ACC112 (cell line): Measurements from ENCODE around the gene JCHAIN.
A peak's percentile ranks its signal among the peaks of the same experiment; 100 is the strongest.
"Not testable (repeated sequence)": the region's sequence is repeated elsewhere in the genome, so short reads cannot be mapped to it uniquely, and the experiment has no call there.

Experiments used
- H2AFZ ChIP-seq: fragments of 200-600 bp; sonication (generic); one replicate; pipeline ENCODE4 v1.6.0; 2017; ENCODE audit warnings: antibody characterized with exemption, low read length; ENCODE audit not compliant: unreplicated experiment
- H3K27ac ChIP-seq: fragments of 200-600 bp; sonication (generic); 2 replicates; pipeline ENCODE4 v1.5.1; 2014; ENCODE audit warnings: low read depth, mild to moderate bottlenecking, antibody characterized with exemption, low read length, moderate library complexity
- H3K27me3 ChIP-seq: fragments of 200-600 bp; sonication (generic); 2 replicates; pipeline ENCODE4 v1.6.1; 2014; ENCODE audit warnings: mild to moderate bottlenecking, antibody characterized with exemption, low read length, moderate library complexity, mixed read lengths; ENCODE audit not compliant: insufficient read depth
- H3K36me3 ChIP-seq: fragments of 200-600 bp; sonication (generic); 2 replicates; pipeline ENCODE4 v1.6.1; 2016; ENCODE audit warnings: mild to moderate bottlenecking, antibody characterized with exemption, low read length, moderate library complexity, mixed read lengths; ENCODE audit not compliant: insufficient read depth
- H3K4me1 ChIP-seq: fragments of 200-600 bp; sonication (generic); one replicate; pipeline ENCODE4 v1.6.1; 2016; ENCODE audit warnings: low read length, mixed read lengths; ENCODE audit not compliant: insufficient read depth, unreplicated experiment, control insufficient read depth
- H3K4me3 ChIP-seq: fragments of 200-600 bp; sonication (generic); 2 replicates; pipeline ENCODE4 v1.5.1; 2014; ENCODE audit warnings: mild to moderate bottlenecking, low read depth, low read length
- H3K79me2 ChIP-seq: fragments of 200-600 bp; sonication (generic); one replicate; pipeline ENCODE4 v1.6.0; 2016; ENCODE audit warnings: low read length; ENCODE audit not compliant: control insufficient read depth, unreplicated experiment, insufficient read depth

The JCHAIN gene

DNA sequence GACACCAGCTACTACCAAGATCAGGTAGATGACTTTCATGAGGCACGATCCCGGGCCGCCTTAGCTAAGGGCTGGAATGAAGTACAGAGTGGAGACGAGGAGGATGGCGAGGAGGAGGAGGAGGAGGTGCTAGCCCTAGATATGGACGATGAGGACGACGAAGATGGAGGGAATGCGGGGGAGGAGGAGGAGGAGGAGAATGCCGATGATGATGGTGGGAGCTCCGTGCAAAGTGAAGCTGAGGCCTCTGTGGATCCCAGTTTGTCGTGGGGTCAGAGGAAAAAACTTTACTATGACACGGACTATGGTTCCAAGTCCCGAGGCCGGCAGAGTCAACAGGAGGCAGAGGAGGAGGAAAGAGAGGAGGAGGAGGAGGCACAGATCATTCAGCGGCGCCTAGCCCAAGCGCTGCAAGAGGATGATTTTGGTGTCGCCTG is 22.5 kb upstream of the JCHAIN start:
- H3K27me3 ChIP-seq: no peaks in the 10 kb centered on the region
- H3K27ac ChIP-seq: peak overlapping the region; percentile 85
- H3K4me1 ChIP-seq: peaks cover 17% of the 10 kb centered on the region
- peak overlapping the region; percentile 94 for H3K4me3 ChIP-seq
- H2AFZ ChIP-seq: peak overlapping the region; percentile 80
- H3K79me2 ChIP-seq: peaks cover 33% of the 10 kb centered on the region
- peaks cover 4% of the 10 kb centered on the region; the same call in 1 of the 2 replicates for H3K36me3 ChIP-seq

DNA sequence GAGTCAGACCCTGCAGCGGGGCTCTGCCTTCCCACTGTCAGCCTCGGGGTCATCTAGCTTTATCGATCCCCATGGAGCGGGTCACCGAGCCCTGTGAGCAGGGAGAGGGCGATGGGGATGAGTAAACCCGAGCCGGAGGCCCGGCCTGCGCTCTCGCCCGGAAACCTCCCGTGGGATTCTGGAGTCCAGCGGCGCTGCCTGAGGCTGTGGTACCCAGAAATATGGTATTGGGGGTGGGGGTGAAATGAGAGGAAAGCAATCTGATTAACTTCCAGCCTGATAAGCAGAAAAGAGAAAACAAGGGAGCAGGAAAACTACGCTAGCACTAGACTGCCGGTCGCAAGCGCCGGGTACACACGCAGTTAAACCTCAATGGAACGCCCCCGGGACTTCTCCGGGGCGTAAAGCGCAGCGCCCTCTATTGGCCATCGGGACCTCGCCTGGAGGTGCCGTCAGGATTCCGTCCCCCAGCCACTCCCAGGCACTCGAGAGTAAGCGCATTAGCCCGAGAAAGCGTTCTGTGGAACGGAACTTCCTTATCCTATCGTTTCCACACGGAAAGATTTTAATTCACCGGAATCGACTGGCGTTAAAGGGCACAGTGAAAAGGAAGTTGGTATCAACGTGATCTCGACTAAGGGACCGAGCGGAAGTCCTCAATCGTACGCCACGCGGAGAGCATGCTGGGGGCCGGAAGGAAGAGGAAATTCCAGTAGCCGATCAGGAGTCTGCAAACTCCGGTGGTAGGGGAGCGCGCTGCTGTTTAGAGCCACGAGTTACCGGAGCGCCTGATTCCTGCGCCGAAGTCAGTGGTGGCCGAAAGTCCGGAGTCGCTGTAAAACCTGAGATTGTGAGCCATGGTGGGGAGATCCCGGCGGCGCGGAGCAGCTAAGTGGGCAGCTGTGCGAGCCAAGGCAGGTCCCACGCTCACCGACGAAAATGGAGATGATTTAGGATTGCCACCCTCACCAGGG is 21.8 kb upstream of the JCHAIN start, which contains the start of gene UTP3:
Gene UTP3, plus strand, starts transcription at position 712 of the 974 bp plus-strand sequence. Its CDS starts 146 bp downstream, at position 858.
- peaks cover 33% of the 10 kb centered on the region for H3K79me2 ChIP-seq
- H3K27ac ChIP-seq: peak within 1 kb of the TSS; percentile 85
- peaks cover 17% of the 10 kb centered on the region for H3K4me1 ChIP-seq
- peak within 1 kb of the TSS; percentile 94 for H3K4me3 ChIP-seq
- H3K36me3 ChIP-seq: peaks cover 4% of the 10 kb centered on the region; the same call in 1 of the 2 replicates
- H2AFZ ChIP-seq: peak within 1 kb of the TSS; percentile 98
- no peaks in the 10 kb centered on the region for H3K27me3 ChIP-seq

DNA sequence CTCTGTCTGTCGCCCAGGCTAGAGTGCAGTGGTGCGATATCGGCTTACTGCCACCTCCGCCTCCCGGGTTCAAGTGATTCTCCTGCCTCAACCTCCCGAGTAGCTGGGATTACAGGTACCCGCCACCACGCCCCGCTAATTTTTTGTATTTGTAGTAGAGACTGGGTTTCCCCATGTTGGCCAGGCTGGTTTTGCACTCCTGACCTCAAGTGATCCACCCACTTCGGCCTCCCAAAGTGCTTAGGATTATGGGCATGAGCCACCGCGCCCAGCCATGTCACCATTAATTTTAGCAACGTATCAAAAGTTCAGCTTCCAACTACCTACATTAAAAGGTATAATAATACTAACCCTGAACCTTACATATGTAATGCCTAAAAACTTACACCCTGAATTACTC is 21.1 kb upstream of the JCHAIN start:
- H3K79me2 ChIP-seq: peaks cover 33% of the 10 kb centered on the region
- H3K27ac ChIP-seq: peak overlapping the region; percentile 85
- H3K4me1 ChIP-seq: peaks cover 17% of the 10 kb centered on the region
- H3K27me3 ChIP-seq: no peaks in the 10 kb centered on the region
- peaks cover 4% of the 10 kb centered on the region; the same call in 1 of the 2 replicates for H3K36me3 ChIP-seq
- peak overlapping the region; percentile 98 for H2AFZ ChIP-seq
- peak overlapping the region; percentile 94 for H3K4me3 ChIP-seq

GRCh38 chr4:70682142-70682541 is 15.8 kb upstream of the JCHAIN start:
- not testable (repeated sequence) for H2AFZ ChIP-seq, H3K79me2 ChIP-seq, H3K4me1 ChIP-seq, H3K36me3 ChIP-seq, H3K27ac ChIP-seq, H3K4me3 ChIP-seq, H3K27me3 ChIP-seq

DNA sequence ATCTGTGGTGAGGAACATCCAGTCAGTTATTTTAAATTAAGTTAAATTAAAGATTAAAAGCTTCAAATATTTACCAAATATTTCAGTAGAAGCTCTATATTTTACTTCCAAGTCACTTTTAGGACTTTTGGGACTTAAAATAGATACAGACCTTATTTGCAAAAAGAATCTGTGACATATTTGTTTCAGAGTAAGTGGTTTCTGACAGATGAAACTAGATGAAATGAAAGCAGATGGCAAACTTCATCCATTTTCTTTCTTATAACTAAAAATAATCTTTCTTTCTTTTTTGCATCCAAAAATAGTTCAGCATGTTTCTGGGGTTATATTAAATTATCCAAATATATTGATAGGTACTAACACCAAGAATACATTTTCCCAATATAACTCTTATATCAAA is 15.4 kb upstream of the JCHAIN start:
- no peaks in the 10 kb centered on the region for H3K36me3 ChIP-seq
- no peak overlapping the region for H3K27ac ChIP-seq
- H3K4me3 ChIP-seq: no peak overlapping the region
- H3K27me3 ChIP-seq: no peaks in the 10 kb centered on the region
- no peaks in the 10 kb centered on the region for H3K79me2 ChIP-seq
- no peaks in the 10 kb centered on the region for H3K4me1 ChIP-seq
- no peak overlapping the region for H2AFZ ChIP-seq

GRCh38 chr4:70680934-70681333 is 14.6 kb upstream of the JCHAIN start:
- Histone ChIP-seq H3K4me3 (no peak overlapping the region), H3K27ac (no peak overlapping the region), H3K36me3 (no peaks in the 10 kb centered on the region), H3K27me3 (no peaks in the 10 kb centered on the region), H2AFZ (no peak overlapping the region), H3K79me2 (no peaks in the 10 kb centered on the region), H3K4me1 (no peaks in the 10 kb centered on the region)

DNA sequence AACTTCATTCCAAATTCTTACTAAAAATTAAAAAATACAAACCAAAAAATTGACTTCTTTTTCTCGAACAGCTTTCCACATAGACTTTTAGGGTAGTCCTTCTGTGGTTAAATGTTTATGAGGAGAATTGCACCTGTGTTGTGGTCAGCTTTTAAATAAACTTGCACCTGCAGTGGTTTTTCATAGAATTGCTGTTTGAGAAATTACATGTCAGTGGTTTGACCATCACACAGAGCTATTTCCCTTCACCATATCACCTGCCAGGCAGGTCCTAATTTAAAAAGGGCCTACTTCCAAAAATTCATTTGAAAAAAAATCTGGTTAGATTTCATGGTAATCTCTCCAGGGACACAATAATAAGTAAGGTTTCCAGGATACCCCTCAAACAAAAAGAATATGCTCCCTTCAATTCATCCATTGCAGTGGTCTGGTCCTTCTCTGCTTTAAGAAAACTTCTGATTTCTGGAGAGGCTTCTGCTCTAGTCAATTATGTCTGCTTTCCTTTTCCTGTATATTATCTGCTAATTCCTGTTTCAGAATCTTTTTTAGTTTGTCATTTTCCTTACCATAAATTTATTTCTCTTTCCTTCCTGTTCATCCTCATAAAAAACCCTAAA is 12.2 kb upstream of the JCHAIN start:
- Histone ChIP-seq H3K79me2 (no peaks in the 10 kb centered on the region), H3K27ac (no peak overlapping the region)

DNA sequence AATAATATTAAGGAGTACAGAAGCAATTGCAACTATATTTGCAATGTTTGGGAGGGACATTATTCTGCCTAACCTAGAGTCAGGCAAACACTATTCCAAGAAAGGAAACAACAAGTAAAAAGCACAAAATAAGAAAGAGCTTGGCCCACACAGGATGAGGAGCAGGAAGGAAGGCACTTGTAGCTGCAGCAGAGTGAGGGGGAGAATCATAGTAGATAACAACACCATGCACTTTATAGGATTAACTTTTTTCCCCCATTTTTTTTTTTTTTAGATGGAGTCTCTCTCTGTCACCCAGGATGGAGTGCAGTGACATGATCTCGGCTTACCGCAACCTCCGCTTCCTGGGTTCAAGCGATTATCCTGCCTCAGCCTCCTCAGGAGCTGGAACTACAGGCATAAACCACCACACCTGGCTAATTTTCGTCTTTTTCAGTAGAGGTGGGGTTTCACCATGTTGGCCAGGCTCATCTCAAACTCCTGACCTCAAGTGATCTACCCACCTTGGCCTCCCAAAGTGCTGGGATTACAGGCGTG is 10.3 kb upstream of the JCHAIN start:
- no peaks in the 10 kb centered on the region for H3K79me2 ChIP-seq
- H3K27ac ChIP-seq: no peak overlapping the region
- H3K4me1 ChIP-seq: no peaks in the 10 kb centered on the region
- H3K36me3 ChIP-seq: no peaks in the 10 kb centered on the region
- H2AFZ ChIP-seq: peak overlapping the region; percentile 3
- no peaks in the 10 kb centered on the region for H3K27me3 ChIP-seq
- no peak overlapping the region for H3K4me3 ChIP-seq

More for the DNA sequence above, 12.2 kb upstream of the JCHAIN start:
- H3K4me1 ChIP-seq: no peaks in the 10 kb centered on the region
- H3K36me3 ChIP-seq: no peaks in the 10 kb centered on the region
- no peak overlapping the region for H2AFZ ChIP-seq
- no peak overlapping the region for H3K4me3 ChIP-seq
- no peaks in the 10 kb centered on the region for H3K27me3 ChIP-seq

GRCh38 chr4:70674731-70675130 is 8.4 kb upstream of the JCHAIN start:
- Histone ChIP-seq H3K79me2 (no peaks in the 10 kb centered on the region), H3K4me3 (no peak overlapping the region), H3K27ac (no peak overlapping the region), H3K4me1 (no peaks in the 10 kb centered on the region), H3K36me3 (no peaks in the 10 kb centered on the region), H2AFZ (no peak overlapping the region), H3K27me3 (no peaks in the 10 kb centered on the region)

DNA sequence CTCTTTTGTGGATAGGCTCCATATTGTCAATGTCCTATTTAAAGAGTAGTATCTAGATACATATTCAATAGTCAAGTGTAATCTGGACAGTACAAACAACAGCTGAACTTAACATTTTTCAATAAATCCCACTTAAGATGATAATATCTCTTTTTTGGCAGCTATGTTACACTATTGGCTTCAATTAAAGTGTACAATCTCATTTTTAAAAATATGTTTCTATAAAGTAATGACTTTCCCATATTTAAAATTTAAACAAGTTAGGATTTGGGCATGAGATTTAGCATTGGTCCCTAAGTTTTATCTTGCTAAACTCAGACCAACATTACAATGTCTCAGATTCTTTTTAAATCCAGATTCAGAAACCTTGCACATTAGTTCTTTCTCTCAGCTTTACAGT is 7.9 kb upstream of the JCHAIN start:
- no peak overlapping the region for H3K27ac ChIP-seq
- H3K79me2 ChIP-seq: no peaks in the 10 kb centered on the region
- H3K4me3 ChIP-seq: no peak overlapping the region
- H2AFZ ChIP-seq: no peak overlapping the region
- H3K36me3 ChIP-seq: no peaks in the 10 kb centered on the region
- H3K27me3 ChIP-seq: no peaks in the 10 kb centered on the region
- H3K4me1 ChIP-seq: no peaks in the 10 kb centered on the region
